Raji (cell line): ENCODE data around the gene MED4.
A peak's percentile ranks its signal among the peaks of the same experiment; 100 is the strongest.

Experiments
- POLR2A ChIP-seq: IDR thresholded peaks from 2 replicates; pipeline ENCODE4 v1.6.1; 2011; ENCODE audit warnings: low read depth, low read length, control low read depth; ENCODE audit not compliant: insufficient read depth

Gene MED4, protein sequence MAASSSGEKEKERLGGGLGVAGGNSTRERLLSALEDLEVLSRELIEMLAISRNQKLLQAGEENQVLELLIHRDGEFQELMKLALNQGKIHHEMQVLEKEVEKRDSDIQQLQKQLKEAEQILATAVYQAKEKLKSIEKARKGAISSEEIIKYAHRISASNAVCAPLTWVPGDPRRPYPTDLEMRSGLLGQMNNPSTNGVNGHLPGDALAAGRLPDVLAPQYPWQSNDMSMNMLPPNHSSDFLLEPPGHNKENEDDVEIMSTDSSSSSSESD

DNA sequence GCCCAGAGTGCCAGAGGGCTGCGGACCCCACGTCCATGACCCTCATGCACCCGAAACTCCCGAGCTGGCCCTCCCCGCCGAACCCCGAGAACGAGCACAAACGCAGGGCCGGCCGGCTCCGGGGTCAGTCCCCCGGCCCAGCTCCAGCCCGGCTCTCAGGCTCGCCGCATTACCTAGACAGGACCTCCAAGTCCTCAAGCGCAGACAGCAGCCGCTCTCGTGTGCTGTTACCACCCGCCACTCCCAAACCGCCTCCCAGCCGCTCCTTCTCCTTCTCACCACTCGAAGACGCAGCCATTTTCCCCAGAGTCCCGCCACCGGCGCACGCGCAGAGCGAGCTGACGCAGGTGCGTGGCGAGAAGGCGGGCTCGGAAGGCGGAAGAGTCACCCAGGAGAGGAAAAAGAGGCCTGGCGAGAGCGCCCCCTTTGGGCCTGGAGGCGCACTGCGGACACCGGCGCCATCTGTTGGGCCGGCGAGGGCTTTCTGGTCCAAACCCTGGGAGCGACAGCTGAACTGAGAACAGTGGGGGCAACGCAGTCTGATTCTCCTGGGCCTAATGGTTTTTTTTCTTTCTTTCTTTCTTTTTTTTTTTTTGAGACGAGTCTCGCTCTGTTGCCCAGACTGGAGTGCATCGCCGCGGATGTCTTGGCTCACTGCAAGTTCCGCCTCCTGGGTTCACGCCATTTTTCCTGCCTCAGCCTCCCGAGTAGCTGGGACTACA lies at the start of gene MED4:
TSS of gene MED4 (minus strand) at position 324 of the 722 bp plus-strand sequence. CDS start at position 298, 26 bp downstream.
- TF ChIP-seq POLR2A = peak; percentile 89

GRCh38 chr13:48144413-48145035 lies 49.6 kb upstream of the MED4 start:
- no peak for TF ChIP-seq POLR2A

DNA sequence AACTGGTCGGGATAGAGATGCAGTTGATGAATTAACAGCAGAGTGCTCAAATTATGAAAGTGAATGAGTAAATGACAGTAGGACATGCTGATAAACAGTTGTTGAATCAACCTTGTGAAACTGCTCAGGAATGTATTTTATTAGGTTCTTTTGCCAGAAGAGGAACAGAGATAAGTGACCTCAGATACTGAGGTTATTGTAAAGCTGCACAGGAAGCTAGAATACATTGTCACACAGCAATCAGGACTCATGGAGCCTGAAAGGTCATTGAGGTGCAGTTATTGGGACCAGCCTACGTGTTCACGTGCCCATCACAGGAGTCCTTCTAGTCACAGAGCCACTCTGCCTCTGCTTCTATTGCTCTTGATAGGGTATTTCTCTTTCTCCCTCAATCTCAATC lies 47.5 kb upstream of the MED4 start:
- no peak for TF ChIP-seq POLR2A

- no peak for TF ChIP-seq POLR2A
Observed at GRCh38 chr13:48138270-48138669, 43.4 kb upstream of the MED4 start.

GRCh38 chr13:48132961-48133360 lies 38.1 kb upstream of the MED4 start:
- TF ChIP-seq POLR2A = no peak

DNA sequence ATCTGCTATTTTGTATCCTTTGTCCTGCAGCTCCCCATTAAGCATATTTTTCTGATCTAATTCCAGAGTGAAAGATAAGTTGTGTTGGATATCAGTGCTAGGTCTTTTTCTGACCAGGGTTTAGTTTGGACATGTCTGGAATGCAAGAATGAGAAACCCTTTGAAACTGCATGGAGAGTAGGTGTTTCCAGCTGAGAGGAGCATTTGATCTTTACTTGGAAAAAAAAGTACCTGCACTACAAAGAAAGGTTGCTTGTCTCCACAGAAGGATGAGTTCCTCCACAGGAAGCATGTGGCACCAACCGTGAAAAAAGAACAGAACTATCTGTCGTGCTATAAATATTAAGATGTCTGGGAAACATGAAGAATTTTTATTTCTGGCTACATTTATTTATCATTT lies 36.6 kb upstream of the MED4 start:
- TF ChIP-seq POLR2A = no peak

GRCh38 chr13:48126944-48127830 lies 32.3 kb upstream of the MED4 start:
- TF ChIP-seq POLR2A = no peak

- TF ChIP-seq POLR2A = no peak
Observed at GRCh38 chr13:48125794-48126228, 30.9 kb upstream of the MED4 start.

DNA sequence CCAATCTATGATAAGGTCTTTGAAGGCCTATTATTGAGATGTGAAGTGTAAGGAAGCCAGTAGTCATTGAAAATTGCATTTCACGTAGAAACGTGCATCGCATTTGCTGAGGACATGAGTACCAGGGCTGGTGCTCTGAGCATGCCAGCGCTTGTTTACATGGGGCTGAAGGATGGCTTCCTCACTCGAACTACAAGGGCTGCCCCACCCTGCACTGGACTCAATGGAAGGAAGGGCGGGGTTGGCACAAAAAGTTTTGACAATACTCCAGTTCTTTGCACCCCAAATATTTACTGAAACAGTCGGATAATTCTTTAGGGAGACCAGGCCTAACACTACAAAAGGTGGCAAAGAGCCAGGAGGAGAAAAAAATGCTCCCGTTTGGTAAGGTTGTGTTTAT lies 28.9 kb upstream of the MED4 start:
- TF ChIP-seq POLR2A = no peak

DNA sequence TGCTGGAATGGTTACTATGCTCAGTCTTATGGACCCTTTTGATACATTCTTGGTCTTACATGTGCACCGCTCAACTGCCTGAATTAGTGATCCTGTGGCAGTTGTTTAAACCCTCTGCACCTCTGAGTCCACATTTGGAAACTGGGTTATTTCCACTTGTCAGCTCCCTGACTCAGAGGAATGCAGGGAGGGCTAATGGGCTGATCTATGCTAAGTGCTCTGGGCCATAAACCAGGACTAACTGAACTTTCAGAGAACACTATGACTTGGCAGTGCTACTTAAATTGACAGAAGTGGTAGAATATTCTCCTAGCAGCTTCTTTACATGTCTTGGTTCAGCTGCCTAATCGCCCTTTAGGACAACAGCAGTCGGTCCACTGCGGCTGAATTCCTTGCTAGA lies 26.8 kb upstream of the MED4 start:
- TF ChIP-seq POLR2A = no peak

DNA sequence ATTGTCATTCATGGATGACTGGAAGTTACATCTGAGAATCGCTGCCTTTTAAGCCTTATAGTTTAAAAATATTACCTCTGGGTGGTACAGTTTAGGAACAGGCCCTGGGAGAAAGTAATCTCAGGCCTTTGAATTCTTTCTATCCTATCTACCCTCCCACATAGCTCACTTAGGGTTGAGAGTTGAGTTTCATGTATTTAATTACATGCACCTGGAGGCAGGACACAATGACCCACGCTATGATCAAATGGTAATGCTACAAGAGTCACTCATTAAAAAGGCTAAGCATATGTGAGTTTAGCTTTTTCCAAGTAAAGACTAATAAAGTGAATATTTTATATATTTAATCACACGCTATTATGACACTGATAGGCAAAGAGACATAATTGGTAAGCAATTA lies 25.3 kb upstream of the MED4 start:
- no peak for TF ChIP-seq POLR2A

- no peak for TF ChIP-seq POLR2A
Observed at GRCh38 chr13:48118030-48118429, 23.1 kb upstream of the MED4 start.

GRCh38 chr13:48116808-48117207 lies 21.9 kb upstream of the MED4 start:
- no peak for TF ChIP-seq POLR2A

- TF ChIP-seq POLR2A = no peak
Observed at GRCh38 chr13:48113756-48114130, 18.8 kb upstream of the MED4 start.
